ENCODE results near the gene WRNIP1.

Gene WRNIP1

GRCh38 chr6:2810092-2810671 lies 45.0 kb downstream of the WRNIP1 start:
- no peak for DNase-seq

DNA sequence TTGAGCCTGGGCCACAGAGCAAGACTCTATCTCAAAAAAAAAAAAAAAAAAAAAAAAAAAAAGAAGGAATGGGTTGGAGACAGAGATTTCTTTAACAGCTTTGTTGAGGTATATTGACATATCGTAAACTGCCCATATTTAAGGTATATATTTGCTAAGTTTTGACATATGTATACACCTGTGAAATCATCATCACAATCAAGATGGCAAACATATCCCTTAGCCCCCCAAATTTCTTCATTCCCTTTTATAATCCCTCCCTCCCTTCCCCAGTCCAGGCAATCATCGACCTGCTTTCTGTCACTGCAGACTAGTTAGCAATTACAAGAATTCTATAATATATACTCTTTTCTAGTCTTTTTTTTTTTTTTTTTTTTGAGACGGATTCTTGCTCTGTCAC lies 47.5 kb downstream of the WRNIP1 start:
- DNase-seq = no peak

DNA sequence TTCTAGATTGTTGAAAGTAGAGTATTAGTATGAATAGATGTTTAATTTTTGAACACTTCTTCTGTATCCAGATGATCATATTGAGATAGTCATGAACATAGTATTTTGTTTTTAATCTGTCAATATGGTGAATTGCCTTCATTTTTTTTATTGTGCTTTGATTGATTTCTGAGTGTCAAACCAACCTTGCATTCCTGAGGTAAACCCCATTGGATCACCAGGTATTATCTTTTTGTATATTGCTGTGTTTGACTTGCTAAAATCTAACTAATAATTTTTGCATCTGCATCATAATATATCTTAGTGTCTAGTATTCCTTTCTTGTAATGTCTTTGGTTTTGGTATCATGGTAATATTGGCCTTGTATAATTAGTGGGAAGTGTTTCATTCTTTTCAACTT lies 51.0 kb downstream of the WRNIP1 start:
- no peak for DNase-seq

GRCh38 chr6:2817903-2818443 lies 52.8 kb downstream of the WRNIP1 start:
- DNase-seq = no peak

GRCh38 chr6:2818593-2818992 lies 53.4 kb downstream of the WRNIP1 start:
- DNase-seq = no peak

DNA sequence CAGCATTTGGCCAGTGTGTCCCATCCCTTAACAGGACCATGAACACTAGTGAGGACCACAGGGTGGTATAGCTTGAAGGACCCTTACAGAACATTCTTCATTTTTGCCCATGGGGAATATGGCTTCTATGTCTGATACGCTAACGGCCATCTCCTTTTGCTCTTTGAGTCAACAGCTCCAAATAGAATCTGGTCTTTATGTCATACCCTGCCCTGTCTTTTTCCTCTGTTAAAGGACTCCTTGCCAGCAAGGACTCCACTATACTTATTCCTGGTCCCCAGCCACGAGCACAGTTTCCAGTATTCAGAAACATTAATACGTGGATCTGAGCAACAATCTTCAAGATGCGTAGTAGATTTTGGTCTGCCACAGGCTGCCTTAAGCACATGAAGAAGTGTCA lies 53.9 kb downstream of the WRNIP1 start:
- DNase-seq = no peak

- no peak for DNase-seq
Observed at GRCh38 chr6:2819978-2820377, 54.8 kb downstream of the WRNIP1 start.

DNA sequence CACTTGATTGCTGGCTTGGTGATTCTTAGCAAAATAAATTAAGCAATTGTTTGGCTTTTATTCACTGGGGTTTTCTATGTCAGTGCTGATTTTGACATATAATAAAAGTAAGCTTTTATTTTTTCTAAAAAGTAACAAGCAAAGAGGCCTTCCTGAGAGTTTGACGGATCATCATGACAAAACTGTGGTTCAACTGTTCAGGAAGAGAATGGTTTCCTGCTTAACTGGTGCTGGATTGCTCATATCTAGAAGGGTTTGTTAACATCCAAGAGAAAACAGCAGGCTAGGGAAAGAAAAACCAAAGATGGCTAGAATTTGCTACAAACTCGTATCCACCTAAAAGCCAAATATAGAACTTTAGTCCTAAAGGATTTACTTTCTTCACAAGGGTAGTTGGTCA lies 55.2 kb downstream of the WRNIP1 start:
- no peak for DNase-seq

DNA sequence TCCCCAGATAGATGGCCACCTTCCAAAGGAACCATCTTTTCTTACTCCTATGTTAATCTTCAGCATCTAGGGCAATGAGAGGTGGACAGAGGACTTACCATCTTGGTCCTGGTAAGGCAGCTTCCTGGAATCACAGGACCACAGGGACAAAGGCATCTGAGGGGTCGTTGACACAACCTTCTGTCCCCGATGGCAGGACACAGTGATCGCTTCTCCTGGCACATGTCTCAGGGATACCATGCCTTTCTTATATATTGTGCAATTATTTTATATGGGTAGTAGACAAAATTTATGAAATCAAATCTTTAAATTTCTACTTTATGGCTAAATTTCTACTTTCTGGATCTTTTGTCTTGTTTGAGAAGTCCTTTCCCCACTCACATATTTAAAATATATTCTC lies 56.4 kb downstream of the WRNIP1 start:
- DNase-seq = no peak

DNA sequence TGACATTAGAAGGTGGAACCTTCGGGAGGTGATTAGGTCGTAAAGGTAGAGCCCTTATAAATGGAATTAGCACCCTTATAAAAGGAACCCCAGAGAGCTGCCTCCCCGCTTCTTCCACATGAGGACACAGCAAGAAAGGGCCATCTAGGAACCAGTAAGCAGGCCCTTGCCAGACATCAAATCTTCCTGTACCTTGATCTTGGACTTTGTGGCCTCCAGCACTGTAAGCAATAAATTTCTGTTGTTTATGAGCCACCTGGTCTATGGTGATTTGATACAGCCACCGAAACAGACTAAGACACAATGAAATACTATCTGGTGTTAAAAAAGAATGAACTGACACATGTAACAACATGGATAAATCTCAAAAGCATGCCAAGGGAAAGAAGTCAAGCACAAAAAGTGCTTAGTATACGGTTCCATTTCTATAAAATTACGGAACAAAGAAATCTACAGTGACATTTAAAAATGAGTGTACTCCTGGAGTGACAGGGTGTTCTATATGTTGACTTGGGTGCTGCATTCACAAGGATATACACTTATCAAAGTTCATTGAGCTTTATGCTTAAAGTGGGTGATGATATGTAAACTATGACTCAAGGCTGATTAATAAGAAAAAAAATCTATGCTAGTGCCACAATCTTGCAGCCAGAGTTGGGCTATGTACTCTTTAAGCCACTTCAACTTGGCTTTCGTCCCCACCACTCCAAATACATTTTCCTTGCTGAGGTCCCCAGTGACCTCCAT lies 58.1 kb downstream of the WRNIP1 start:
- DNase-seq = no peak

DNA sequence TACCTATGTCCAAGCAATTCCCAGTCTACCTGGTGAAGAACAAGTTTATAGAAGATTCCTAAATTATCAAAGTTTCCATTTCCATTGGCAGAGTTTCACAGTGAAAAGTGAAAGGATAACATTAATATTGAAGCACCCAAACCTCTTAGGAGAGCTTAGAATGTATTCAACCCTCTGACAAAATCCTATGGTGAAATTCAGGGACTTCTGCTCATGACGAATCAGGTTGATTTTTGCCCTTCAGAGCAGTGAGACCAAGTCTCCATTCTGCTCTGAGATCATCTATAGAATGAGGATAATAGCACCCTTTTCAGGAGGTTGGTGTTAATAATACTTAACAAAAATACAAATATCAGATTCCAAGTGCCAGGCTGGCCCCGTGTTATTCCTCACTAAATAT lies 60.9 kb downstream of the WRNIP1 start:
- no peak for DNase-seq

- DNase-seq = no peak
Observed at GRCh38 chr6:2827142-2827541, 61.9 kb downstream of the WRNIP1 start.

- no peak for DNase-seq
Observed at GRCh38 chr6:2828629-2829028, 63.4 kb downstream of the WRNIP1 start.

DNA sequence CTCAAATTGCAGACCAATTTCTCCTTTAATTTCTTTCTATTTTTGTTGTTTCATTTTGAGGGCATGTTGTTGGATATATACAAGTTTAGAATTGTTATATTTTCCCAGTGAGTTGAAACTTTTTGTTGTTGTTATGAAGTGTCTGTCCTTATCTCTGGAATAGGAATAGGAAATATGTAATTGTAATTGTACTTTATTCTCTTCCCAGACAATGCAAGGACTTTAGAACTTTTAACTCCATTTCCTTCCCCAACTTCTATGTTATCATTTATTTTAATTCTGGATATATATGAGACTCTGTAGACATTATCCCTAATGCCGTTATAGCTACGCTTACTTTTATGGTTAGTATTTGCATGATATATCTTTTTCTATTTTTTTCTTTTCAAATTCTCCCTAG lies 64.1 kb downstream of the WRNIP1 start:
- no peak for DNase-seq

DNA sequence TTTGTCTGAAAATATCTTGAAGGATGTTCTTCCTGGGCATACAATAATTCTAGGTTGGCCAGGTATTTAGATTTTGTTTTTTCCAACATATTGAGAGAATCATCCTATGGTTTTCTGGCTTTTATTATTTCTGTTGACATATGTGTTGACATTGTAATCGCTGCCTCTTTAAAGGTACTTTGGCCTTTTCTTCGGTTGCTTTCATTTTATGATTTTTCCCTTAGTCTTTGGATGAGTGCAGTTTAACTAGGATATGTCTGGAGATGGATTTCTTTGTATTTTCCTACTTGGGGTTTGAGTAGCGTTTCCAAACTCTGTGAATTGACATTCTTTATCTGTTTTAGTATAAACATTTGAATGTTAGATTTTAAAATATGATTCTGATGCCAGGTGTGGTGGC lies 65.0 kb downstream of the WRNIP1 start:
- no peak for DNase-seq

DNA sequence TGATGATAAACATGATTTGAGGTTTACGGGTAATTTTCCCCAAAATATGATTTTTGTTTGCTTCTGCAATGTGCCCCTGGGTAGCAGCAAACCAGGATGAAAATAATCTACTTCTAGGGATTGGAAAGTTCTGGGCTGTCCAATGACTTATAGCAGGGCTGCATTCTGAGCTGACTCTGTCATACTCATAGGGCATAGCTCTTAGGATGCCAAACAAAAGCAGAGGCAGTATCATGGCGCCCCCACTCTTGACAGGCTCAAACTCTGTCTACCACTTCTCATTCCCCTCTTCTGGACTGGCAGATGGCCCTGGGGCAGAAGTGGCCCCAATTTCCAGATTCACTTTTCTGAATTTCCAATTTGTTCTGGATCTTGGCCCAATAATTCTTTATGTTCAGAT lies 66.2 kb downstream of the WRNIP1 start:
- DNase-seq = no peak

GRCh38 chr6:2834262-2834661 lies 69.1 kb downstream of the WRNIP1 start:
- DNase-seq = no peak
